PC-3 (cell line): ENCODE data around the gene GAL3ST3. TPM values are rescaled to one million over a fixed set of nuclear protein-coding genes. Genes with fewer than 3 reads are reported as not detected.

ENCODE experiments used
- ATAC-seq: fragments of 200-7000 bp; cut with Tn5 transposase; 2 replicates; pipeline ENCODE4 v1.9.1; 2020; ENCODE audit warnings: mild to moderate bottlenecking, moderate library complexity
- BruUV-seq: library from RNA; stranded (reverse); fragments of 400-500 nt; replicated peaks from 2 replicates; lab custom pipeline; 2021; lab: Mats Ljungman, UMichigan
- CTCF ChIA-PET: fragments of 300-600 bp; sonication (Branson Sonifier 250); formaldehyde crosslinking; loops from one replicate; lab custom pipeline; 2022; ENCODE audit warnings: antibody characterized with exemption; lab: Charles Lee
- POLR2A ChIA-PET: fragments of 300-600 bp; sonication (Branson Sonifier 250); formaldehyde crosslinking; loops from one replicate; lab custom pipeline; 2022; ENCODE audit warnings: antibody characterized with exemption; ENCODE audit not compliant: unreplicated experiment; lab: Charles Lee
- DNase-seq: peaks from one replicate; pipeline ENCODE4 v3.0.0-alpha.2; 2015
- H2AFZ ChIP-seq: fragments of 300-600 bp; sonication (generic); 2 replicates; pipeline ENCODE4 v1.6.0; 2016; ENCODE audit warnings: antibody characterized with exemption, low read length
- H3F3A ChIP-seq: fragments of 300-600 bp; sonication (generic); one replicate; pipeline ENCODE4 v1.6.0; 2017; ENCODE audit warnings: antibody characterized with exemption, low read length, control low read depth, mild to moderate bottlenecking; ENCODE audit not compliant: unreplicated experiment
- H3K27ac ChIP-seq: fragments of 300-600 bp; sonication (generic); 2 replicates; pipeline ENCODE4 v1.5.1; 2016; ENCODE audit warnings: mild to moderate bottlenecking, low read length
- H3K27me3 ChIP-seq: fragments of 300-600 bp; sonication (generic); 2 replicates; pipeline ENCODE4 v1.6.1; 2016; ENCODE audit warnings: low read length, mixed read lengths
- H3K36me3 ChIP-seq: fragments of 300-600 bp; sonication (generic); 2 replicates; pipeline ENCODE4 v1.6.1; 2016; ENCODE audit warnings: low read depth, mixed run types, low read length, mixed read lengths
- H3K4me1 ChIP-seq: fragments of 300-600 bp; sonication (generic); 2 replicates; pipeline ENCODE4 v1.5.1; 2016; ENCODE audit warnings: low read length; ENCODE audit not compliant: insufficient read depth
- H3K4me2 ChIP-seq: fragments of 300-600 bp; sonication (generic); 2 replicates; pipeline ENCODE4 v1.6.0; 2016; ENCODE audit warnings: low read length
- H3K4me3 ChIP-seq: fragments of 300-600 bp; sonication (generic); 2 replicates; pipeline ENCODE4 v1.5.1; 2016; ENCODE audit warnings: mild to moderate bottlenecking, low read length, mixed read lengths
- H3K79me2 ChIP-seq: fragments of 300-600 bp; sonication (generic); 2 replicates; pipeline ENCODE4 v1.6.1; 2017; ENCODE audit warnings: low read length, mixed read lengths
- H3K9ac ChIP-seq: fragments of 300-600 bp; sonication (generic); 2 replicates; pipeline ENCODE4 v1.6.0; 2016; ENCODE audit warnings: mild to moderate bottlenecking, low read length
- H3K9me2 ChIP-seq: fragments of 300-600 bp; sonication (generic); replicated peaks from 2 replicates; pipeline ENCODE4 v1.6.1; 2016; ENCODE audit warnings: mixed run types, low read length, mixed read lengths
- H3K9me3 ChIP-seq: fragments of 300-600 bp; sonication (generic); 2 replicates; pipeline ENCODE4 v1.6.1; 2016; ENCODE audit warnings: low read length, mixed read lengths
- H4K20me1 ChIP-seq: fragments of 300-600 bp; sonication (generic); 2 replicates; pipeline ENCODE4 v1.6.1; 2016; ENCODE audit warnings: low read length, mixed read lengths
- EZH2 ChIP-seq: fragments of 300-600 bp; sonication (generic); IDR thresholded peaks from one replicate; pipeline ENCODE4 v1.6.1; 2017; ENCODE audit warnings: antibody characterized with exemption, mild to moderate bottlenecking, low read length; ENCODE audit not compliant: unreplicated experiment
- EZH2phosphoT487 ChIP-seq: fragments of 300-600 bp; sonication (generic); IDR thresholded peaks from 2 replicates; pipeline ENCODE4 v1.6.1; 2018; ENCODE audit warnings: mild to moderate bottlenecking, antibody characterized with exemption, low read length, borderline replicate concordance
- intact Hi-C: fragments of 100-400 bp; cut with micrococcal nuclease; formaldehyde crosslinking; loops from 2 replicates; pipeline ENCODE4 v1.9.0; 2023
- total RNA-seq: library from RNA; depleted of rRNA; stranded (reverse); fragments of >200 nt; gene quantifications from 2 replicates; pipeline ENCODE4 v1.2.3, GENCODE V29; 2014
- TF ChIP-seq, protein P1 (sequence below): fragments of 300-600 bp; sonication (generic); conservative IDR thresholded peaks from 2 replicates; pipeline ENCODE4 v1.5.1; 2017; ENCODE audit warnings: antibody characterized with exemption, low read depth, mild to moderate bottlenecking, low read length

The GAL3ST3 gene
- total RNA-seq, 1 experiment from 2014 or later, result not detected

DNA sequence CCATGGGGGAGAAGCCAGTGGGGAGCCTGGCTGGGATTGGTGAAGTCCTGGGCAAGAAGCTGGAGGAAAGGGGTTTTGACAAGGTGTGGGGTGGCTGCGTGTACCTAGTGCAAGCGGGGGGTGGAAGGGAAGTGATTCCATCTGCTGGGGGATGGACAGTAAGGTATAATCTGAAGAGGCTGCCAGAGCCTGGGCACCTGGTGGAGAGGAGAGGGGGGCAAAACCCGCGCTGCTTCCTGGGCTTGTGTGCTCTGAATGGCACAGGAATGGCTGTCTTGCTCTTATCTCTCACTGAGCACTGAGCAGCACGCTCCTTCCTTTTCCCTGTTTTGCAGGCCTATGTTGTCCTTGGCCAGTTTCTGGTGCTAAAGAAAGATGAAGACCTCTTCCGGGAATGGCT, 45.7 kb downstream of the GAL3ST3 start:
- H3K36me3 ChIP-seq, result peaks cover 37% of the 10 kb centered on the region
- H3K4me2 ChIP-seq, result peak overlapping the region; percentile 87
- H3K27me3 ChIP-seq, result no peaks in the 10 kb centered on the region
- no peaks in the 10 kb centered on the region for H3K9me3 ChIP-seq
- DNase-seq, result no peak
- CTCF ChIA-PET, result no interaction called here
- TF ChIP-seq EZH2, result no peak
- TF ChIP-seq EZH2phosphoT487, result no peak
- POLR2A ChIA-PET, result interaction anchor here (0.8 kb wide), 1 partner anchor 8 kb away, joined by 3 read pairs; no protein-coding TSS in a partner anchor
- no peaks in the 10 kb centered on the region for H3K9me2 ChIP-seq
- peak overlapping the region; percentile 91 for H3K9ac ChIP-seq
- no peak overlapping the region for H3K27ac ChIP-seq
- H4K20me1 ChIP-seq, result no peaks in the 10 kb centered on the region
- H2AFZ ChIP-seq, result no peak overlapping the region
- intact Hi-C loops, result loop anchor here (2.0 kb wide), 2 partner anchors 42 to 50 kb away; partner anchors contain the start of gene SF3B2
- H3K79me2 ChIP-seq, result peaks cover 56% of the 10 kb centered on the region
- ATAC-seq, result no peak
- H3F3A ChIP-seq, result peaks cover 9% of the 10 kb centered on the region
- H3K4me1 ChIP-seq, result peaks cover 17% of the 10 kb centered on the region
- no TSS peak for BruUV-seq
- peak overlapping the region; percentile 85 for H3K4me3 ChIP-seq

DNA sequence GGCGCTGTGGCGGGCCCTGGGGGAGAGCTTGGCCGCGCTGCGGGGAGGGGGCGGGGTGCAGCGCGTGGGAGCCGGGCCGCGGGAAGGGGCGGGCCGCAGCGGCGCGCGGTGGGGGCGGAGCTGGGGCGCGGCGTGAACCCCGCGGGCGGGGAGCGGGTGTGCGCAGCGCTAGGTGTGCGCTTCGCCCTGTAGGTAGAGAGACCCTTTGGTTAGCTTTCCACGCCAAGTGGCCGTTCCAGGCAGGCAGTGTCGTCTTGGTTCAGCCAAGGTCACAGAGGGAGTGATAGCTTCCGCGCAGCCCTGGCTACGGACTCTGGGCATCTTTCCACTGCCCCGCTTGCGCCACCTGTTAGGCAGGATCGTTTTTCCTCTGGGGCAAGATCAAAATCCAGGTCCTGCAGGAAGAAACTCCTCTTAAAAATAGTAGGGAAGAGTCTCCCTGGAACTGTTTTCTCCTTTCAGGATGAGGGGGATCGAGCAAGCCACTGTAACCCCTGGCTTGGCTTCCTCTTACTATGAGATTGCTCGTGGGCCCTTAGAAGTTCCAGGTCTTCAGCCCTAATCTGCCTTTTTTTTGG, 46.2 kb downstream of the GAL3ST3 start:
- Histone ChIP-seq H4K20me1 (no peaks in the 10 kb centered on the region), H3K36me3 (peaks cover 42% of the 10 kb centered on the region)
- peak; percentile 72 for ATAC-seq

DNA sequence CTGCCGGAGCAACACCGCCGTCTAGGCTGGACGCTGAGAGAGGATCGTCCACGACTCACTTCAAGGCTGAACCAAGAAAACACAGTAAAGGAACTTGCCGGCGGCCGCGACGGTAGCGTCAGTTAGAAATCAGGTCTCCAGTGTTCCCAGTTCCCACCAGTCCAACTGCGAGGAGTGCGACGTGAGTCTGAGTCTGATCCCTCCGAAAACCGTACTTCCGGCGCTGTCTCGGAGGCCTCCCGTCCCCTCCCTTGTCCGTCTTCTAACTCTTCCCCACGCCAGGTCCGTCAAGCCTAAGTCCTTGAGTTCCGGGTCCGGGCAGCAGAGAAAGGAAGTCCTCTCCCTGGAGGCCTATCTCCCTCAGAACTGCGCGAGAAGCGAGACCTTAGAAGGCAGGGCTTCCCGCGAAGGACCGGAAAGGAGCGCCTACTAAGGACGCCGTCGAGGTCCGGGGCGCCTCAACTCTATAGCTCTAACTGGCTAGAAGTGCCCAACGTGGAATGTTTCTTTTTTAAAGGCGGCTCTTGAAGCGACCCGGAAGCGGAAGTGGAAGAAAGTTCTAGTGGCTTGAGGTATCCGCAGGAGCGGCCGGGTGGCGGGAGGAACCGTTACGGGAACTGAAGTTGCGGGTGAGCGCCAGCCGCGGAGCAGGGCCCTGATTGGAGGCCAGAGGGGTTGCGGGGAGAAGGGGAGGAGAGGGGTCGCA, 46.9 kb downstream of the GAL3ST3 start, which contains the start of the genes BANF1 and EIF1AD:
Gene BANF1 (plus strand): TSS at position 562 of the 706 bp plus-strand sequence. CDS start 748 bp downstream, outside the sequence.
Gene EIF1AD (minus strand): TSS at position 216 of the 706 bp plus-strand sequence. CDS start 1,768 bp downstream, outside the sequence.
- H3K9me3 ChIP-seq, result no peaks in the 10 kb centered on the region
- intact Hi-C loops, result loop anchor here (1.0 to 2.0 kb wide), 3 partner anchors 41 to 51 kb away; partner anchors contain the start of genes SART1 and SF3B2

More for the DNA sequence above, 46.2 kb downstream of the GAL3ST3 start:
- Histone ChIP-seq H3K4me2 (peak overlapping the region; percentile 87), H3K27me3 (no peaks in the 10 kb centered on the region), H3F3A (peaks cover 9% of the 10 kb centered on the region), H3K9me3 (no peaks in the 10 kb centered on the region), H3K79me2 (peaks cover 56% of the 10 kb centered on the region), H3K9me2 (no peaks in the 10 kb centered on the region), H3K4me1 (peaks cover 14% of the 10 kb centered on the region), H2AFZ (peak overlapping the region; percentile 90), H3K27ac (peak overlapping the region; percentile 85), H3K9ac (peak overlapping the region; percentile 91), H3K4me3 (peak overlapping the region; percentile 85)
- TF ChIP-seq EZH2, result no peak
- TF ChIP-seq, protein P1, sequence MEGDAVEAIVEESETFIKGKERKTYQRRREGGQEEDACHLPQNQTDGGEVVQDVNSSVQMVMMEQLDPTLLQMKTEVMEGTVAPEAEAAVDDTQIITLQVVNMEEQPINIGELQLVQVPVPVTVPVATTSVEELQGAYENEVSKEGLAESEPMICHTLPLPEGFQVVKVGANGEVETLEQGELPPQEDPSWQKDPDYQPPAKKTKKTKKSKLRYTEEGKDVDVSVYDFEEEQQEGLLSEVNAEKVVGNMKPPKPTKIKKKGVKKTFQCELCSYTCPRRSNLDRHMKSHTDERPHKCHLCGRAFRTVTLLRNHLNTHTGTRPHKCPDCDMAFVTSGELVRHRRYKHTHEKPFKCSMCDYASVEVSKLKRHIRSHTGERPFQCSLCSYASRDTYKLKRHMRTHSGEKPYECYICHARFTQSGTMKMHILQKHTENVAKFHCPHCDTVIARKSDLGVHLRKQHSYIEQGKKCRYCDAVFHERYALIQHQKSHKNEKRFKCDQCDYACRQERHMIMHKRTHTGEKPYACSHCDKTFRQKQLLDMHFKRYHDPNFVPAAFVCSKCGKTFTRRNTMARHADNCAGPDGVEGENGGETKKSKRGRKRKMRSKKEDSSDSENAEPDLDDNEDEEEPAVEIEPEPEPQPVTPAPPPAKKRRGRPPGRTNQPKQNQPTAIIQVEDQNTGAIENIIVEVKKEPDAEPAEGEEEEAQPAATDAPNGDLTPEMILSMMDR, result peak; percentile 50
- TF ChIP-seq EZH2phosphoT487, result no peak
- DNase-seq, result peak; percentile 63
- intact Hi-C loops, result loop anchor here (1.0 to 2.0 kb wide), 3 partner anchors 41 to 50 kb away; partner anchors contain the start of genes SART1 and SF3B2
- BruUV-seq, result no TSS peak
- POLR2A ChIA-PET, result interaction anchor here (0.6 to 0.8 kb wide), 2 partner anchors 8 to 20 kb away, joined by 3 read pairs; no protein-coding TSS in a partner anchor
- CTCF ChIA-PET, result no interaction called here

More for the DNA sequence above, 46.9 kb downstream of the GAL3ST3 start, which contains the start of the genes BANF1 and EIF1AD:
- Histone ChIP-seq H3K27ac (peak within 1 kb of the TSS; percentile 85), H3K9me2 (no peaks in the 10 kb centered on the region), H3K9ac (peak within 1 kb of the TSS; percentile 91), H3F3A (peaks cover 9% of the 10 kb centered on the region), H2AFZ (peak within 1 kb of the TSS; percentile 90), H3K4me3 (peak within 1 kb of the TSS; percentile 85), H3K27me3 (no peaks in the 10 kb centered on the region), H3K36me3 (peaks cover 48% of the 10 kb centered on the region), H3K79me2 (peaks cover 56% of the 10 kb centered on the region), H4K20me1 (no peaks in the 10 kb centered on the region), H3K4me1 (peaks cover 14% of the 10 kb centered on the region), H3K4me2 (peak within 1 kb of the TSS; percentile 87)
- DNase-seq, result peak; percentile 99
- no TSS peak for BruUV-seq
- CTCF ChIA-PET, result no interaction called here
- TF ChIP-seq EZH2 (no peak), EZH2phosphoT487 (no peak)
- TF ChIP-seq, protein P1, result no peak
- POLR2A ChIA-PET, result interaction anchor here (0.6 kb wide), 1 partner anchor 349 kb away, joined by 3 read pairs; no protein-coding TSS in a partner anchor
- peak; percentile 74 for ATAC-seq
